Astrocyte (in vitro differentiated cells and primary cell): ENCODE results near the gene SEMA4D. TPM values are rescaled to one million over a fixed set of nuclear protein-coding genes. Genes with fewer than 3 reads are reported as not detected.

ENCODE experiments used
- DNase-seq: peaks from one replicate; pipeline ENCODE4 v3.0.0-alpha.2; 2010; ENCODE audit warnings: low read depth
- FAIRE-seq: peaks from 2 replicates; lab custom pipeline; 2011; peaks lifted over from hg19 to GRCh38; lab: Jason Lieb, UNC
- H2AFZ ChIP-seq: 2 replicates; pipeline ENCODE4 v1.6.0; 2012; ENCODE audit warnings: low read depth, low read length, inconsistent platforms
- H3K27ac ChIP-seq: 2 replicates; pipeline ENCODE4 v1.5.1; 2011; ENCODE audit warnings: low read depth, low read length, inconsistent platforms
- H3K27me3 ChIP-seq: 2 replicates; pipeline ENCODE4 v1.6.0; 2011; ENCODE audit warnings: low read length, inconsistent platforms; ENCODE audit not compliant: insufficient read depth
- H3K36me3 ChIP-seq: 2 replicates; pipeline ENCODE4 v1.5.1; 2011; ENCODE audit warnings: low read length, inconsistent platforms; ENCODE audit not compliant: insufficient read depth
- H3K4me1 ChIP-seq: 2 replicates; pipeline ENCODE4 v1.5.1; 2011; ENCODE audit warnings: low read length, inconsistent platforms; ENCODE audit not compliant: insufficient read depth
- H3K4me2 ChIP-seq: 2 replicates; pipeline ENCODE4 v1.6.0; 2012; ENCODE audit warnings: low read length, inconsistent platforms
- H3K4me3 ChIP-seq: 2 replicates; pipeline ENCODE4 v1.5.1; 2011; ENCODE audit warnings: low read depth, mild to moderate bottlenecking, low read length, inconsistent platforms; ENCODE audit not compliant: insufficient read depth
- H3K79me2 ChIP-seq: 2 replicates; pipeline ENCODE4 v1.6.0; 2012; ENCODE audit warnings: mild to moderate bottlenecking, low read length, inconsistent platforms; ENCODE audit not compliant: insufficient read depth
- H3K9ac ChIP-seq: 2 replicates; pipeline ENCODE4 v1.6.0; 2012; ENCODE audit warnings: mild to moderate bottlenecking, low read length, inconsistent platforms
- H3K9me3 ChIP-seq: 2 replicates; pipeline ENCODE4 v1.5.1; 2012; ENCODE audit warnings: low read depth, mild to moderate bottlenecking, low read length, inconsistent platforms; ENCODE audit not compliant: insufficient read depth
- H4K20me1 ChIP-seq: 2 replicates; pipeline ENCODE4 v1.6.0; 2012; ENCODE audit warnings: low read length, inconsistent platforms; ENCODE audit not compliant: insufficient read depth
- H3K27ac Mint-ChIP-seq: one replicate; pipeline ENCODE4 v1.8.0; 2021; ENCODE audit warnings: mild to moderate bottlenecking, mixed read lengths; ENCODE audit not compliant: unreplicated experiment
- H3K27me3 Mint-ChIP-seq: one replicate; pipeline ENCODE4 v1.8.0; 2021; ENCODE audit warnings: low read depth, mixed read lengths; ENCODE audit not compliant: unreplicated experiment
- H3K36me3 Mint-ChIP-seq: one replicate; pipeline ENCODE4 v1.8.0; 2021; ENCODE audit warnings: low read depth, mixed read lengths; ENCODE audit not compliant: unreplicated experiment
- H3K4me1 Mint-ChIP-seq: one replicate; pipeline ENCODE4 v1.8.0; 2021; ENCODE audit warnings: low read depth, mixed read lengths; ENCODE audit not compliant: unreplicated experiment
- H3K4me3 Mint-ChIP-seq: one replicate; pipeline ENCODE4 v1.8.0; 2021; ENCODE audit warnings: mild to moderate bottlenecking, moderate library complexity, mixed read lengths; ENCODE audit not compliant: unreplicated experiment
- H3K9me3 Mint-ChIP-seq: one replicate; pipeline ENCODE4 v1.8.0; 2021; ENCODE audit warnings: mild to moderate bottlenecking, mixed read lengths; ENCODE audit not compliant: unreplicated experiment
- EZH2 ChIP-seq: IDR thresholded peaks from 2 replicates; pipeline ENCODE4 v1.6.1; 2012; ENCODE audit warnings: mild to moderate bottlenecking, low read length, inconsistent platforms; ENCODE audit not compliant: insufficient read depth
- total RNA-seq: library from RNA; stranded (reverse); gene quantifications from 2 replicates; pipeline ENCODE4 v1.2.1, GENCODE V29; 2021
- TF ChIP-seq, protein P1 (sequence below): IDR thresholded peaks from 2 replicates; pipeline ENCODE4 v1.5.1; 2011; ENCODE audit warnings: low read depth, mild to moderate bottlenecking, inconsistent platforms, low read length, moderate library complexity; ENCODE audit not compliant: insufficient read depth

SEMA4D gene
- total RNA-seq, 1 donor from 2014 or later: 6.2 TPM

DNA sequence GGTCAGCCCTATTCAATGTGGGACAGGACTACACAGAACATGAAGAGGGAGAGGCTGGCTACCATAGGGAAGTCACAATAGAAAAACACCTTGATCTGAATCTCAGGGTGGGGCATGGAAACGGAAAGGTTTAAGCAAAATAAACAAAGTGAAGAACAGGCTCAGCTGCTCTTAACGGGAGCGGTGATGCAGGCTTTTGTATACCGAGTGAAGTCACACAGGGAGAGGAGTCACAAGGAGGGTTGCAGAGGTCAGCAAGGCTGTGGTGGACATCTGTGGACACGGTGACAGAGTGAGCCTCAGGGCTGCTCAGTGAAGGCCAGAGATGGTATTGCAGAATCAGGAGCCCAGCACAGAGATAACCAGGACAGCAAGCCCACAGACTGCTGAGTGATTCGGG, 30.6 kb upstream of the SEMA4D start:
- Mint-ChIP-seq H3K27me3 (peaks cover 10% of the 10 kb centered on the region), H3K4me1 (peaks cover 8% of the 10 kb centered on the region), H3K36me3 (no peaks in the 10 kb centered on the region), H3K4me3 (no peak overlapping the region), H3K27ac (no peak overlapping the region), H3K9me3 (peaks cover 14% of the 10 kb centered on the region)
- Histone ChIP-seq H3K4me1 (no peaks in the 10 kb centered on the region), H3K9me3 (peaks cover 3% of the 10 kb centered on the region), H3K4me2 (no peak overlapping the region), H3K36me3 (no peaks in the 10 kb centered on the region), H2AFZ (no peak overlapping the region), H4K20me1 (no peaks in the 10 kb centered on the region), H3K4me3 (no peak overlapping the region), H3K27ac (no peak overlapping the region), H3K9ac (no peak overlapping the region), H3K79me2 (no peaks in the 10 kb centered on the region), H3K27me3 (peaks cover 5% of the 10 kb centered on the region)
- FAIRE-seq: no peak
- no peak for DNase-seq
- TF ChIP-seq EZH2: no peak
- TF ChIP-seq, protein P1, sequence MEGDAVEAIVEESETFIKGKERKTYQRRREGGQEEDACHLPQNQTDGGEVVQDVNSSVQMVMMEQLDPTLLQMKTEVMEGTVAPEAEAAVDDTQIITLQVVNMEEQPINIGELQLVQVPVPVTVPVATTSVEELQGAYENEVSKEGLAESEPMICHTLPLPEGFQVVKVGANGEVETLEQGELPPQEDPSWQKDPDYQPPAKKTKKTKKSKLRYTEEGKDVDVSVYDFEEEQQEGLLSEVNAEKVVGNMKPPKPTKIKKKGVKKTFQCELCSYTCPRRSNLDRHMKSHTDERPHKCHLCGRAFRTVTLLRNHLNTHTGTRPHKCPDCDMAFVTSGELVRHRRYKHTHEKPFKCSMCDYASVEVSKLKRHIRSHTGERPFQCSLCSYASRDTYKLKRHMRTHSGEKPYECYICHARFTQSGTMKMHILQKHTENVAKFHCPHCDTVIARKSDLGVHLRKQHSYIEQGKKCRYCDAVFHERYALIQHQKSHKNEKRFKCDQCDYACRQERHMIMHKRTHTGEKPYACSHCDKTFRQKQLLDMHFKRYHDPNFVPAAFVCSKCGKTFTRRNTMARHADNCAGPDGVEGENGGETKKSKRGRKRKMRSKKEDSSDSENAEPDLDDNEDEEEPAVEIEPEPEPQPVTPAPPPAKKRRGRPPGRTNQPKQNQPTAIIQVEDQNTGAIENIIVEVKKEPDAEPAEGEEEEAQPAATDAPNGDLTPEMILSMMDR: no peak

DNA sequence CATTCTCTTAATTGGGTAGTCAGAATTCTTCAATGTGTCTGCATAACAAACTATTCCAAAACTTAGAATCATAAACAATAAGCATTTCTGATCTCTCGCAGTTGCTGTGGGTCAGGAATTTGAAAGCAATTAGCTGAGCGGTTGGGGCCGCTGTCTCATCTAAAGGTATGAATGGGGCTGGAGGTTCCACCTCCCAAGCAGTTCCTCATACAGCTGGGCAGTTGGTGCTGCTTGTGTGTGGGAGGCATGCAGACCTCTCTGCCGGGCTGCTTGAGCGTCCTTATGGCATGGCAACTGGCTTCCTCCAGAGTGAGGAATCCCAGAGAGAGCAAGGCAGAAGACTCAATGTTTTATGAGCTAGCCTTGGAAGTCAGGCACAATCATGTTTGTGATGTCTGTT, 30.2 kb upstream of the SEMA4D start:
- Mint-ChIP-seq H3K4me1 (peaks cover 6% of the 10 kb centered on the region), H3K27me3 (peaks cover 10% of the 10 kb centered on the region), H3K36me3 (no peaks in the 10 kb centered on the region), H3K27ac (no peak overlapping the region), H3K4me3 (no peak overlapping the region), H3K9me3 (peaks cover 14% of the 10 kb centered on the region)
- Histone ChIP-seq H2AFZ (no peak overlapping the region), H3K36me3 (no peaks in the 10 kb centered on the region), H3K9ac (no peak overlapping the region), H3K4me3 (no peak overlapping the region), H3K4me2 (no peak overlapping the region), H3K4me1 (no peaks in the 10 kb centered on the region), H3K27me3 (peaks cover 5% of the 10 kb centered on the region), H3K9me3 (peaks cover 3% of the 10 kb centered on the region), H3K79me2 (no peaks in the 10 kb centered on the region), H4K20me1 (no peaks in the 10 kb centered on the region), H3K27ac (no peak overlapping the region)
- TF ChIP-seq, protein P1: no peak
- no peak for TF ChIP-seq EZH2
- FAIRE-seq: no peak
- DNase-seq: no peak

DNA sequence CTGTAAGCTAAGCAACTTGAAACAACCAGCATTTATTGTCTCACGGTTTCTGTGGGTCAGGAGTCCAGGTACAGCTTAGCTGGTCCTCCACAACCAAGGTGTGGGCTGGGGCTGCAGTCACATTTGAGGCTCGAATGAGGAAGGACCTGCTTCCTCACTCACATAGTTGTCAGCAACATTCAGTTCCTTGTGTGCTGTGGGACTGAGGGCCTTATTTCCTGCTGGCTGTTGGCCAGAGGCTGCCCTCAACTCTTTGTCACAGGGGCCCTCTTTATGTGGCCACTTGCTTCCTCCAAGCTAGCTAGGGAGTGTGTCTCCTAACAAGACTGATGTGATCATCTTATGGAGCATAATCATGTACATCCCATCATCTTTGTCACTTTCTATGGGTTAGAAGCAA, 29.2 kb upstream of the SEMA4D start:
- Histone ChIP-seq H3K27me3 (peaks cover 5% of the 10 kb centered on the region), H4K20me1 (no peaks in the 10 kb centered on the region), H3K36me3 (no peaks in the 10 kb centered on the region), H2AFZ (no peak overlapping the region), H3K9me3 (peaks cover 3% of the 10 kb centered on the region), H3K9ac (no peak overlapping the region), H3K79me2 (no peaks in the 10 kb centered on the region), H3K27ac (no peak overlapping the region), H3K4me1 (no peaks in the 10 kb centered on the region), H3K4me3 (no peak overlapping the region), H3K4me2 (no peak overlapping the region)
- no peaks in the 10 kb centered on the region for H3K36me3 Mint-ChIP-seq
- TF ChIP-seq EZH2: no peak
- TF ChIP-seq, protein P1: no peak
- no peak overlapping the region for H3K4me3 Mint-ChIP-seq
- FAIRE-seq (no peak), DNase-seq (no peak)
- peaks cover 13% of the 10 kb centered on the region for H3K9me3 Mint-ChIP-seq
- H3K27me3 Mint-ChIP-seq: peaks cover 10% of the 10 kb centered on the region
- peaks cover 12% of the 10 kb centered on the region for H3K4me1 Mint-ChIP-seq
- no peak overlapping the region for H3K27ac Mint-ChIP-seq
